ENCODE results near the gene SLIT3. TPM values are rescaled to one million over a fixed set of nuclear protein-coding genes. Genes with fewer than 3 reads are reported as not detected.

The SLIT3 gene
- total and polyA plus RNA-seq, 4 donors, result 4.6 to 48.5 (median 19.8) TPM

DNA sequence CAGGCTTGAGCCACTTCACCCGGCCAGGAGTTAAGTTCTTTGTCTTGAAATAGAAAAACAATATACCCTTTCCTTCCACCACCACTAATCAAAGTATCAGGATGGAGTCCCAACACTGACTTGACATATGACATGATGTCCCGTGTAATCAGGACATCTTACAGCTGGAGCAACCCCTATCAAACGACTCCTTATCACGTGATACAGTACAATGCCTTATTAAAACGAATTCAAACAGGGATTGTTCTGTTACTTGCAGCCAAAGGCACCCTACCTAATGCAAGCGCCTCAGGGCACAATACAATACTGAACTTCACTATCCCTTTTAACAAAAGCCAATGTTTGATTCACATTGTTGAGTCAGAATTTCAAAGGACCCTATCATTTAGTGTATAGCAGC lies 261.3 kb downstream of the SLIT3 start:
- WGBS, 2 donors, result 72 to 85% methylated on average over 6 of the region's 6 CpGs
- Histone ChIP-seq H3K27ac (ENCODE audit: low read depth in 1 of 2, low read length in 1 of 2) (no peak overlapping the region), H3K9me3 (ENCODE audit: control insufficient read depth in 4 of 4, insufficient read depth in 3 of 4, low read length in 3 of 4) (peaks cover 0 to 6% (median 0%) of the 10 kb centered on the region in 4 donors), H3K27me3 (ENCODE audit: control insufficient read depth in 3 of 3, insufficient read depth in 3 of 3, low read length in 2 of 3) (no peaks in the 10 kb centered on the region), H3K9ac (ENCODE audit: insufficient read depth in 1 of 2, low read length in 2 of 2) (no peak overlapping the region), H3K4me3 (no peak overlapping the region), H3K4me1 (ENCODE audit: control insufficient read depth in 5 of 5, insufficient read depth in 5 of 5, low read length in 5 of 5) (no peaks in the 10 kb centered on the region), H3K36me3 (ENCODE audit: control insufficient read depth in 4 of 4, insufficient read depth in 4 of 4, low read length in 4 of 4) (no peaks in the 10 kb centered on the region)
- TF ChIP-seq, protein P1, sequence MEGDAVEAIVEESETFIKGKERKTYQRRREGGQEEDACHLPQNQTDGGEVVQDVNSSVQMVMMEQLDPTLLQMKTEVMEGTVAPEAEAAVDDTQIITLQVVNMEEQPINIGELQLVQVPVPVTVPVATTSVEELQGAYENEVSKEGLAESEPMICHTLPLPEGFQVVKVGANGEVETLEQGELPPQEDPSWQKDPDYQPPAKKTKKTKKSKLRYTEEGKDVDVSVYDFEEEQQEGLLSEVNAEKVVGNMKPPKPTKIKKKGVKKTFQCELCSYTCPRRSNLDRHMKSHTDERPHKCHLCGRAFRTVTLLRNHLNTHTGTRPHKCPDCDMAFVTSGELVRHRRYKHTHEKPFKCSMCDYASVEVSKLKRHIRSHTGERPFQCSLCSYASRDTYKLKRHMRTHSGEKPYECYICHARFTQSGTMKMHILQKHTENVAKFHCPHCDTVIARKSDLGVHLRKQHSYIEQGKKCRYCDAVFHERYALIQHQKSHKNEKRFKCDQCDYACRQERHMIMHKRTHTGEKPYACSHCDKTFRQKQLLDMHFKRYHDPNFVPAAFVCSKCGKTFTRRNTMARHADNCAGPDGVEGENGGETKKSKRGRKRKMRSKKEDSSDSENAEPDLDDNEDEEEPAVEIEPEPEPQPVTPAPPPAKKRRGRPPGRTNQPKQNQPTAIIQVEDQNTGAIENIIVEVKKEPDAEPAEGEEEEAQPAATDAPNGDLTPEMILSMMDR (IDR thresholded peaks at IDR 0.05; ENCODE audit: control extremely low read depth, extremely low read depth), result no peak
- DNase-seq (no peak), ATAC-seq (ENCODE audit: insufficient read depth, low FRiP score) (no peak)

DNA sequence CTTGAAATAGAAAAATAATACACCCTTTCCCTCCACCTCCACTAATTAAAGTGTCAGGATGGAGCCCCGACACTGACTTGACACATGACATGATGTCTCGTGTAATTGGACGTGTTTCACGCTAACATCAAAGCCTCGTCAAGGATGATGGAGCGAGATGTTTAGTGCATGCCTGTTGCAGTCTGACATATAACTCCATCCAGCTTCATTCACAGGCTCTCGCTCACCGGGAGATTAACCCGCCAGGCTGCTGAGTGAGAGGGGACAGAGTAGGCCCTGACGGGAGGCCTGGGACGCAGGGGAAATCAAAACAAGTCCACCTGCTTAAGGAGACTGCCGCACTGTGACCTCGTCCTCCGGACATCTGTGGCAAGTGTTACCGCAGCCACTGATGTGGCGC lies 263.5 kb downstream of the SLIT3 start:
- Histone ChIP-seq H3K9me3 (ENCODE audit: control insufficient read depth in 4 of 4, insufficient read depth in 3 of 4, low read length in 3 of 4) (no peaks in the 10 kb centered on the region), H3K36me3 (ENCODE audit: control insufficient read depth in 4 of 4, insufficient read depth in 4 of 4, low read length in 4 of 4) (no peaks in the 10 kb centered on the region), H3K4me1 (ENCODE audit: control insufficient read depth in 5 of 5, insufficient read depth in 5 of 5, low read length in 5 of 5) (no peaks in the 10 kb centered on the region), H3K9ac (ENCODE audit: insufficient read depth in 1 of 2, low read length in 2 of 2) (no peak overlapping the region), H3K27ac (ENCODE audit: low read depth in 1 of 2, low read length in 1 of 2) (no peak overlapping the region), H3K4me3 (no peak overlapping the region), H3K27me3 (ENCODE audit: control insufficient read depth in 3 of 3, insufficient read depth in 3 of 3, low read length in 2 of 3) (no peaks in the 10 kb centered on the region)
- WGBS, 2 donors, result 80 to 83% methylated on average over 16 of the region's 16 CpGs
- TF ChIP-seq, protein P1 (IDR thresholded peaks at IDR 0.05; ENCODE audit: control extremely low read depth, extremely low read depth), result no peak
- DNase-seq (no peak), ATAC-seq (ENCODE audit: insufficient read depth, low FRiP score) (no peak)

DNA sequence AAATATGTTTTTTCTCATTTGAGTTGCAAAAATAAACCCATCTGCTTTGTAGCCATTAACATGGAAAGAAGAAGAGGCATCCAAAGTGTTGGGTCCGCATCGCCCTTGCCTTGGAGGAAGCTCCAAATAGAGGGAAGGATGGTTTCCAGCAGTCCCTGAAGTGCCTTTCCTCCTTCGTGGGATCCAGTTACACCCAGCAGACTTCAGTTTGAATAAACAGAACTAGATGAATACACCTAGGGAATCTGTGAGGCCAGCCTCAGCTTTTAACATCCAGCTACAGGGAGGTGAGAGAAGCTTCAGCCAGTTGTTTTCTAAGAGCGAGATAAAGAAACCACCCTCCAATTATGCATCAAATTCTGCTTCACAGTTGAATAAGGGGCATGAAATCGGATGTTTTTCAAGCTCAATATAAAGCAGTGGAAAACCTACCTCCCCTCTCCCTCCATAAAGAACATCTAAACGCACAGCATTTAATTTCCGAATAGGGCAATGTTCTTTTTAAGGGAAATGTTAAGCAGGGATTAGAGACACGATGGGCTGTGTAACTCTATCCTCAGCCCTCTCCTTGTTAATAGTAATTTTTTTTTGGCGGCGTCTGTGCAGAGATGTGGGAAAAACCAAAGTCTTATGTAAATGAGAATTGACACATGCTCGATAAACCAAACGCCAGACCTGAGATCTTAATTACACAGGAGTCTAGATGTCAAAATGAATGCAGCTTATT lies 264.7 kb downstream of the SLIT3 start:
- TF ChIP-seq, protein P1 (IDR thresholded peaks at IDR 0.05; ENCODE audit: control extremely low read depth, extremely low read depth), result no peak
- DNase-seq (no peak), ATAC-seq (ENCODE audit: insufficient read depth, low FRiP score) (no peak)
- no peaks in the 10 kb centered on the region for H3K36me3 ChIP-seq (ENCODE audit: control insufficient read depth in 4 of 4, insufficient read depth in 4 of 4, low read length in 4 of 4)
- no peak overlapping the region for H3K9ac ChIP-seq (ENCODE audit: insufficient read depth in 1 of 2, low read length in 2 of 2)
- no peaks in the 10 kb centered on the region for H3K27me3 ChIP-seq (ENCODE audit: control insufficient read depth in 3 of 3, insufficient read depth in 3 of 3, low read length in 2 of 3)
- no peak overlapping the region for H3K4me3 ChIP-seq
- no peak overlapping the region for H3K27ac ChIP-seq (ENCODE audit: low read depth in 1 of 2, low read length in 1 of 2)
- WGBS, 2 donors, result 71 to 78% methylated on average over 12 of the region's 12 CpGs
- H3K4me1 ChIP-seq (ENCODE audit: control insufficient read depth in 5 of 5, insufficient read depth in 5 of 5, low read length in 5 of 5), result no peaks in the 10 kb centered on the region
- H3K9me3 ChIP-seq (ENCODE audit: control insufficient read depth in 4 of 4, insufficient read depth in 3 of 4, low read length in 3 of 4), result no peaks in the 10 kb centered on the region
